GM15510 (cell line): ENCODE data around the gene SETBP1.

ENCODE experiments used
- POLR2A ChIP-seq: IDR thresholded peaks from 3 replicates; pipeline ENCODE4 v1.6.1; 2011; ENCODE audit warnings: borderline replicate concordance; ENCODE audit not compliant: insufficient read length; ENCODE audit errors: extremely low read depth

Gene SETBP1

DNA sequence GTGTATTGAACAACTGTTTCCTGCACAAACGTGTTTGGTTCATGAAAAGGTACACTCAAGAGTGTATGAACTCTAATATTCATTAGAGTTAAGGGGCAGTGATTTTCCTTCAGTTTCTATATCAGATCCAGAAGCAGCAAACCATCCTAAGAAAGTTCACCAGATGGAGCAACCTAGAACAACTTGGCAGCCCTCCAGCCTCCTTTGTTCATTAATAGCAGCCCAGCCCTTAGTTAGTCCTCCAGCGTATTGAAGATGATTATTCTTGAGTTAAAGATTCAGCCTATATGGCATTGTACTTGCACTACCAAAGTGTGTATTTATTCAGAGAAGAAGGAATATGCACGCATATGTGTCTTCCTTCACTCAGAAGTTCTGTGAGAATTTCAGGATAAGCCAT, 365.5 kb downstream of the SETBP1 start:
- no peak for TF ChIP-seq POLR2A

DNA sequence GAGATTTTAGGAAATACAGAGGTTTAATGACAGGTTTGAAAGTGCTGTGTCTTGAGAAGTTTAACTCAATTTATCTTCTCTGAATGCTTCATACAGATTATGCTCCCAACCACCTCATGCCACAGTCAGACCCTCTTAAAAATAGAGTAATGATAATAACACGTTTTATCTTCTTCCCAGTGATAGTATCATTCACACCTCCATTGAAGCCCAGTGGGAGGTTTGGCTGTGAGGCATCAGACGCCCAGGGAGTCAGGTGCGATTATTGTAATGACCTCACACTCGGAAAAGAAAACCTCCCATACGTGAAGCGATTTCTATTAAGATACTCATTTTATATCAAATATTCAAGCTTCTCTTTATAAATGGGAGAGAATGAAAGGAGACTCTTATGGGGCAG, 366.3 kb downstream of the SETBP1 start:
- no peak for TF ChIP-seq POLR2A

DNA sequence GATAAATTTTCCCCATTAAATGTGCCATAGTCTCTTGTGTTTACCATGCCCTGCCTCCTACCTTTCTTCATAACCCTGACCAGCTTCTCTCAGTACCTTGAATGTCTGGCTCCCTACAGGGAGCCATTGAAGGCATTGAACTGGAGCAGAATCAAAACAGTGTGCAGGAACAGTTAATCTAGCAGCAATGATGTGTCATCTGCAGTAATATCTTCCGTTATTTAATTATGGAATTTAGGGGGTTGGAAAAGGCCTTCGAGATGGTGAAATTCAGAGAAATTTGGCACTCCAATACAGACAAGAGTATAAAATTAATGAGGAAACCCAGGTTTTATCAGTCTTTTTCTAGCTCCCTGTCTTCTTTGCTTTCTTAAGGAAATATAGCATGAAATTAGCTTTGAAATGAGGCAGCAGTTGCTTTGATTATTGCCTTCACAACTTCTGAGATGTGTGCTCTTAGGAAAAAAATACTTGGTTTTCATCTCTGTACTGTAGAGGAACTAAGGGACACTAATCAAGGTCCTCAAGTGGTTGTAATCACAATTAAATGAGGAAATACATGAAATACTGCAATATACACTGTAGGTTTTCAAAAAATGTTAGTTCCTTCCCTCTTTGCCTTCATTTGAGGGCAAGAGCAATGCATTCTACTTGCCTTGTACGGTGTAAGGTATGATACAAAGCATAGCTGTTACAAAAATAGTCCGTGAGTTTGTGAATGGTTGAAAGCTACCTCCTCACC, 369.1 kb downstream of the SETBP1 start:
- TF ChIP-seq POLR2A, result no peak

DNA sequence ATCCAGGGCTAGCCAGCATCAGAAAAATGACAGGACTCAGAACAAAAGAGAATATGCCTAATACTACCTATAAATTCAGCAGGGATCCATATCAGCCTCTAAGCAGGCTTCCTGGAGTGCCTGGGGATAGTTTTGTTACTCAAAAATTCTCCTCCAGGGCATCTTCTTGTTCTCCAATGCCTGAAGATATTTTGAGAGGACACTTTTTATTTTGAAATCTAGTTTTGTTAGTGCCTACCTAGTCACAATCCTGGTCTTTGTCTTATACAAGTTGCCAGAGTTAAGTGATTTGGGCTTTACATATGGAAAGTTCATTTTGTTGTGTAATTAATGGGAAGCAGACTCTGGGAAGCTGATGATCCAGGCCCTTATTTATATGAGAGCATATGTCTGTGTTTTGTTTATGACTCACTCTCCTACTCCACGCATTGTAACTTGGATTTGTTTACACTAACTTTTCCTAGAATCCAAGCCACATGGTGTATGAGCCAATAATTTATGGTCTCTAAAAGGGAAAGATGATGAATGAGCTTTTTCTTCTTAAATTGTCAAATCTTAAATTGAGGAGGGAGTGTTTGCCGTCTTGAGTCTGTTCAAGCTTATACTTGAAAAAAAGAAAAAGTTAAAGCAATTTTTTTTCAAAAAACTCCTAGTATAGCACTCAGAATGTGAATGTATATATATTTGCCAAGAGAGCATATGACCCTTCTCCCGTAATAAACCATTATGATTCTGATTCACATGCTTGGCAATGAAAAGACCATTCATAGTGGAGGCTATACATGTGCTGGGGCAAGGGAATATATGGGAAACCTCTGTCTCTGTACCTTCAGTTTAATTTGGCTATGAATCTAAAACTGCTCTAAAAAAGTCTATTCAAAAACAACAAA, 370.3 kb downstream of the SETBP1 start:
- no peak for TF ChIP-seq POLR2A

DNA sequence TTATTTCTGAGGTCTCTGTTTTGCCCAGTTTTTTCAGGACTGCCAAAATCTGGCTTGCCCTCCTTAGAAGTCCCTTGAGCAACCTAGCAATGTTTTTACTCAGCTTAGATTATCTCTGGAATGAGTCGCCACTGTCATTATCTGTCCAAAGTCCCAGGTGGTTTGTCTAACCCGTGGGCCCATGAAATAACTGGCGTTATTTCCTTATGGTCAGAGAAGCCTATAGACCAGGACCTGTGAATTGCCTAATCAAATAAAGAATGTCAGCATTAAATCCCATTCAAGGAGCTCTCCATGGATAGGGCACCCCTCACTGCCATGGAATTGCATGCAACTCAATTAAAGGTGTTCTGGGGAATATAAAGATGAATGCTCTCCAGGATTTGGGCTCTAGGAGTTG, 373.9 kb downstream of the SETBP1 start:
- TF ChIP-seq POLR2A, result no peak

DNA sequence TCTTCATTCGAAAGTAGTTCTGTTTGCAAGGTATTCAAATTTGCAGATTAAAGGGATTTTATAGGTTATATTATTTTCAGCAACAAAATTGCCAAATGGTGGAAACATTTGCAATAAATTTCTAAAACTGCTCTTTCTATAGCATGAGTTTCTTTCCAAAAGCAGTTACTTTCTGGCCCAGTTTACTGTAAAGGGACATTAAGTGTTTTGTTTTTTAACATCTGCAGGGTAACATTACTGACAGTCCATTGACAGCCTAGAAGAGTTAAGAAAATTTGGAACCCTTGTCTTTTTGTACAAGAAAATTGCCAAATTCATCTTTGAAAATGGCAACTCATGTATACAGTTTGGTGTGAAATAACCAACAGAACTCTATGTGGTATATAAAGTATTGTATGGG, 375.1 kb downstream of the SETBP1 start:
- TF ChIP-seq POLR2A, result no peak

DNA sequence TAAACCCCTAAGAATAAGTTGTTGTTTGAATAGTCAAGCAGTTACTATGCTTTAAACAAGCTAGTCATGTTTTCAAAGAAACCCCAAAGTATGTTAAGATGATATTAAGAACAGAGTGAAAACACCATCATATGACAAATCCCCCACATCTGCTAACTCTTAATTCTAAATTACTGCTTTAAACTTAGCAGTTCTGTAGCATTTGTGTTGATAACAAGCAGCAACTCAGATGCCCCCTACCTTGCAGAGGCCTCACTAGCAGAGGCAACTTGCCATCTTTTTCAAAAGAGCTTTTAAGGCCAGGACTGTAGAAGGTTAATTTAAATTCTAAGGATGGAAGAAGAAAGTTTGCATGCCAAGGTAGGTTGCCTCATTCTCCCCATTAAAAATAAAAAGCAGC, 376.2 kb downstream of the SETBP1 start:
- TF ChIP-seq POLR2A, result no peak

DNA sequence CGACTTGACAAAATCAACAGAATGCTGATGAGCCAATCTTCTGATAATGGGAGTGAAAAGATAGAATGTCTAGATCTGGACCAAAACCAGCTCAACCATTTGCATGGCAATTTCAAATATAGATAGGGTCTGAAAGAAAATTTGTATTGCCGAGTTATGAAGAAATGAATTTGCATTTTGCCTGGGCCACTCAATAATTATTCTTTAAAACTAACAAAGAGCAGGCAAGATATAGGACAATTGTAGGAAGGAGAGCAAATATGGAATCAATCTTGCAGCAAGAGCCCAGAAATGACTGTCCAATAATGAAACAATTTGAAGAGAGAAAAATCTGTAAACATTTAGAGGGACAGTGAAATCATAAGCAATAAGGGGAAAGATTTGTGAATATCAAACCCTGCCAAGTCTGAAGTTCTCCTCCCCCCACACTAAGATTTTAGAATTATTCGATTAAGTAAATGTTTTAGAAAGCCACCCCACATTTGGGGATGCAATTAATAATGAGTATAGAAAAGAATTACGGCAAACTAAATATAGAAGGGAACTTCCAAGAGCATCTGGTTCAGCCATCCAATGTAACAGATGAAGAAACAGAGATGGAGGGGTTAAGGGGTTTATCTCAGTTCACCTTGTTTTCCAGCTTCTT, 377.4 kb downstream of the SETBP1 start:
- TF ChIP-seq POLR2A, result no peak

DNA sequence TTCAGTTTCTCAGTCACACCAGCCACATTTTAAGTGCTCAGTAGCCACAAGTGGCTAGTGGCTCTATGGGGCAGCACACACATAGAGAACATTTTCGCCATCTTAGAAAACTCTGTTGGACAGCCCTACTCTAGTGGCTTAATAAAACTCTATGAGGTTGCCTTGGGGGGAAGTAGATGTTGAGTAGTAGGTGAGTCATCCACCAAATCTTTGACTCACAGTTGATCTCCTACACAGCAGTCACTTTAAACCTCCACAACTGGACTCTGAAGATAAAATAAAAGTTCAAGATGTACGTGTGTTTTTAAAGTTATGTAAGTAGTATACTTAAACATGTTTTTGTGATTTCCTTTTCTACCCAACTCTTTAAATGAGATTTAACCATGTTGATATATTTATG, 379.0 kb downstream of the SETBP1 start:
- no peak for TF ChIP-seq POLR2A

DNA sequence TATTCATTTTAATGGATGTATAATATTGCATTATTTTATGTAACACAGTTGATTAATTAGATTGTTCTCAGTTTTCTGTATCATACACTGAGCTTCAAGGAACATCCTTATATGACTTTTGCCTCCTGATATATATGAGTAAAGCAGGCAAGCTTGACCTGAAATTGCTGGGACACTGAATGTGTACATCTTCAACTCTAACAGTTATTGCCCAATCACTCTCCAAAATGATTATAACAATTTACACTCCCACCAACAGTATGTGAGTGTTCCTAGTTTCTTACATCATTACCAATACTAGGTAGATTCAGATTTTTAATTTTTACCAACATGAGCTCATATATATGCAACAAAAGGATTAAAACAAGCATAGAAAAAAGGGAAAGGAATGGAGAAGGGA, 379.4 kb downstream of the SETBP1 start:
- no peak for TF ChIP-seq POLR2A

DNA sequence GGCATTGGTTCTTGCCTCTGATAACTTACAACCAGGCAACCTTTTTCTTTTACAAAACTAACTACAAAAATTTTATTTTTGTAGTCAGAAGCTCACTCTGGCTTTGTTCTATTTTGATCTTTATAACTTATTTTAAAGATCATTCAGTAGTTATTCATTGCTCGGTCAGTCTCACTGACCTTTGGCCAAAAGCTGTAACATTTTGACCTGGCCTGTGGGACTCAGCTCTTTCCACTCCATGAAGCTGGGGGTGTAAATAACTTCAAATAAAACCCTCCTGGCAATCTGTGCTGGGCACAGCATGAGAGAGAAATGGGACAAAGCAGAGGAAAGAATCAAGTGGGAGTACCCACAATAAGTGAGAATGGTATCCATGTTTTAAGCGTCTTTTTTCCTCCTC, 380.7 kb downstream of the SETBP1 start:
- no peak for TF ChIP-seq POLR2A

DNA sequence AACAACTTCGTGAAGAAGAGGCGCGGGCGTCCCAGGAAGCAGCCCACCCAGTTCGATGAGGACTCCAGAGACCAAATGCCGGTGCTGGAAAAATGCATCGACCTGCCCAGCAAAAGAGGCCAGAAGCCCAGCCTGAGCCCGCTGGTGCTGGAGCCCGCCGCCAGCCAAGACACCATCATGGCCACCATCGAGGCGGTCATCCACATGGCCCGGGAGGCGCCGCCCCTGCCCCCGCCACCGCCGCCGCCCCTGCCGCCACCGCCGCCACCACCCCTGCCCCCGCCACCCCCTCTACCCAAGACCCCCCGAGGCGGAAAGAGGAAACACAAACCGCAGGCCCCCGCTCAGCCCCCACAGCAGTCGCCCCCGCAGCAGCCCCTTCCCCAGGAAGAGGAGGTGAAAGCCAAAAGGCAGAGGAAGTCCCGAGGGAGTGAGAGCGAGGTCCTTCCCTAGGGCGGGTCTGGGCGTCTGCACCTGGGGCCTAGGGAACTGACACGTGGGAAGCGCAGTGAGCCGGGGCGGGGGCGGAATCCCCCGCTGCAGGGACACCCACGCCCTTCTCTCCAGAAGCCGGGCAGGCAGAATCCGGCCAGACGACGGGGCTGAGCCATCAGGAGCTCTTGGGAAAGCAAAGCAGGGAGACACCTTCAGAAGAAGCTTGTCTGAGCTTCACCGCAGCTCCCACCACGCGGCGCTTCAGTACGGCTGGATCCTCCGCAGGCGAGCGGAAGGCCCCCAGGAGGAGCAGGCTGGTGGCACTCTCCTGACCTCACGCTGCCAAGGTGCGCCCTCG, 382.8 kb downstream of the SETBP1 start:
- no peak for TF ChIP-seq POLR2A

DNA sequence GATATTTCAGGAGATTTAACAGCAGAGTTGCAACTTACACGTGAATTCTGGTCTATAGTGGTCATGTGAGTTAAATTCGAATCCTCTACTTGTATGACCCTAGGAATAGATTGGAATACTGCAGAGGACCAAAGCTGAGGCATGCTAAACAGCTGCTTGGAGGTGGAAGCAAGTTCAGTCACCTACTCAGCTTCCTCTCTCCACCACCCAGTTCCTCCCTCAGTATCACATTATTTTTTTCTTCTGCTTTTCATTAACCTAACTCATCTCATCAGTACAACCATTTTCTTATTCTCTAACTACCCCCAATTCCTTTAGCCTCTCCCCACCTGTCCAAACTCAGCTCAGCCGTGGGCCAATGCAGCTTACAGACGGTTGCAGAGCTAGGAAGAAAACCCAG, 385.5 kb downstream of the SETBP1 start:
- TF ChIP-seq POLR2A, result no peak

DNA sequence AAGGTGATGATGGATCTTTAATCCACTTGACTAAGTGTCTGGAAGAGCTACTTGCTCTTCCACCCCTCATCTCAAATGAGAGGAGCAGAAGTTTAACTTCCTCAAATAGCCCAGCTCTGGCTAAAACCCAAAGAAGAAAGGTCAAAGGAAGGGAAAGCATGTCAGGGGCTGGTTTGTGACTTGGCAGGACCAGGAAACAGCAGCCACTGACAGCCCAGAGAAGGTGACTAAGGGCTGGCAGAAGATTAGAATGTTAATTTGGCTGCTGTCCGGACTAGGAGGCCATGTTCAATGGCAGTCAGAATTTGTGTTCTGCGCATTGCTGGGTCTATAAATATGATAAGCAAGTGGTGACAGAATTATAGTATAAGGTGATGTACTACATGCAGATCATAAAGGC, 386.2 kb downstream of the SETBP1 start:
- no peak for TF ChIP-seq POLR2A
